Calu3 (cell line): ENCODE results near the gene GRIK3. TPM values are rescaled to one million over a fixed set of nuclear protein-coding genes. Genes with fewer than 3 reads are reported as not detected.

Source experiments
- BruUV-seq: library from RNA; stranded (reverse); fragments of 400-500 nt; replicated peaks from 2 replicates; lab custom pipeline; 2021; lab: Mats Ljungman, UMichigan
- CTCF ChIA-PET: fragments of 300-600 bp; sonication (Branson Sonifier 250); formaldehyde crosslinking; loops from one replicate; lab custom pipeline; 2022; ENCODE audit warnings: antibody characterized with exemption; lab: Charles Lee
- DNase-seq: peaks from one replicate; pipeline ENCODE4 v3.0.0; 2022
- H3K27ac Mint-ChIP-seq: one replicate; pipeline ENCODE4 v1.8.0; 2022; ENCODE audit warnings: mixed read lengths; ENCODE audit not compliant: unreplicated experiment
- H3K27me3 Mint-ChIP-seq: one replicate; pipeline ENCODE4 v1.8.0; 2022; ENCODE audit warnings: mixed read lengths; ENCODE audit not compliant: unreplicated experiment
- H3K36me3 Mint-ChIP-seq: one replicate; pipeline ENCODE4 v1.8.0; 2022; ENCODE audit warnings: mild to moderate bottlenecking, moderate library complexity, mixed read lengths; ENCODE audit not compliant: insufficient read depth, unreplicated experiment
- H3K4me1 Mint-ChIP-seq: one replicate; pipeline ENCODE4 v1.8.0; 2022; ENCODE audit warnings: mild to moderate bottlenecking, low read depth, mixed read lengths; ENCODE audit not compliant: unreplicated experiment
- H3K4me3 Mint-ChIP-seq: one replicate; pipeline ENCODE4 v1.8.0; 2022; ENCODE audit warnings: mild to moderate bottlenecking, low read depth, moderate library complexity, mixed read lengths; ENCODE audit not compliant: unreplicated experiment
- H3K9me3 Mint-ChIP-seq: one replicate; pipeline ENCODE4 v1.8.0; 2022; ENCODE audit warnings: low read depth, mixed read lengths; ENCODE audit not compliant: unreplicated experiment
- CTCF ChIP-seq: fragments of 200-600 bp; IDR thresholded peaks from one replicate; pipeline ENCODE4 v1.8.0; 2022; ENCODE audit warnings: antibody characterized with exemption; ENCODE audit not compliant: unreplicated experiment
- intact Hi-C: fragments of 100-400 bp; cut with micrococcal nuclease; formaldehyde crosslinking; loops from one replicate; pipeline ENCODE4 v1.10.0; 2022; ENCODE audit not compliant: unreplicated experiment
- total RNA-seq: library from RNA; stranded (reverse); gene quantifications from 2 replicates; pipeline ENCODE4 v1.2.3, GENCODE V29; 2022

GRIK3 gene
- total RNA-seq, 1 experiment from 2014 or later = not detected

GRCh38 chr1:36762174-36762573, 272.1 kb downstream of the GRIK3 start:
- no peak for DNase-seq
- no peaks in the 10 kb centered on the region for H3K36me3 Mint-ChIP-seq
- CTCF ChIA-PET = interaction anchor here (0.7 kb wide), 1 partner anchor 155 kb away, joined by 3 read pairs; no protein-coding TSS in a partner anchor
- intact Hi-C loops = no loop called here
- H3K4me3 Mint-ChIP-seq = no peak overlapping the region
- no TSS peak for BruUV-seq
- peaks cover 17% of the 10 kb centered on the region for H3K27me3 Mint-ChIP-seq
- no peak for TF ChIP-seq CTCF
- no peaks in the 10 kb centered on the region for H3K4me1 Mint-ChIP-seq
- H3K27ac Mint-ChIP-seq = no peak overlapping the region
- no peaks in the 10 kb centered on the region for H3K9me3 Mint-ChIP-seq

DNA sequence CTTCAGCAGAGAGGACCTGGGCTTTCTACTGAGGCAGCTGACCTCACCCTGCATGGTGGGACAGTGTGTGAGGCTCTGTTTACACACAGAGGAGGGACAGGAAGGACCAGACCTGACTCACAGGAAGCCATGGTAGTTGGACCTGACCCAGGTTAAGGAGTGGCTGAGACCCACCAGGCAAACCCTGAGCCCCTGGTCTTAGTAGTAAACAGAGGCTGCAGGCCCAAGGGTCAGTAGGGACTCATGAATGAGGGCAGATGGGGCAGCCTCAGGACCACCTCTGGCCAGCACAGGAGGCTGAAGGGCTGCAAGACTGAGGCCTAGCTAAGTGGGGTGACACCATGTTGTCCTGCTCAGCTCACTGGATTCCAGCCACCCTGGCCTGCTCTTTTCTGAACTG, 273.2 kb downstream of the GRIK3 start:
- CTCF ChIA-PET = no interaction called here
- H3K4me1 Mint-ChIP-seq = no peaks in the 10 kb centered on the region
- BruUV-seq = no TSS peak
- TF ChIP-seq CTCF = no peak
- H3K36me3 Mint-ChIP-seq = no peaks in the 10 kb centered on the region
- no peak for DNase-seq
- no peaks in the 10 kb centered on the region for H3K9me3 Mint-ChIP-seq
- H3K27ac Mint-ChIP-seq = no peak overlapping the region
- intact Hi-C loops = no loop called here
- peaks cover 27% of the 10 kb centered on the region for H3K27me3 Mint-ChIP-seq
- H3K4me3 Mint-ChIP-seq = no peak overlapping the region

- Mint-ChIP-seq H3K27ac (no peak overlapping the region), H3K4me1 (no peaks in the 10 kb centered on the region), H3K4me3 (no peak overlapping the region), H3K36me3 (no peaks in the 10 kb centered on the region), H3K9me3 (no peaks in the 10 kb centered on the region), H3K27me3 (peaks cover 28% of the 10 kb centered on the region)
- intact Hi-C loops = no loop called here
- no TSS peak for BruUV-seq
- no peak for DNase-seq
- TF ChIP-seq CTCF = no peak
- CTCF ChIA-PET = interaction anchor here (0.6 kb wide), 1 partner anchor 819 kb away, joined by 6 read pairs; no protein-coding TSS in a partner anchor
Observed at GRCh38 chr1:36760081-36760480, 274.2 kb downstream of the GRIK3 start.

DNA sequence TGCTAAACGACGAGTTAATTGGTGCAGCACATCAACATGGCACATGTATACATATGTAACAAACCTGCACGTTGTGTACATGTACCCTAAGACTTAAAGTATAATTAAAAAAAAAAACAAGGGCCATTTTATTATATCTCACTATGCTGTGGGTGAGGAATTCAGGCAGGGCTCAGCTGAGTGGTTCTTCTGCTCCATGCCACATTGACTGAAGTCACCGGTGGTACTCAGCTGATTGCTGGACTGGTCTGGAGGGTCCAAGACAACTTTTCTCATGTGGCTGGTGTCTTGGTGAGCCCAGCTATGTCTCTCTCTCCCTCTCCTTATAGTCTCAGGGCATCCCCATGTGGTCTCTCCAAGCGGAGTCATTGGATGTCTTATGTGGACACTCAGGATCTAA, 275.0 kb downstream of the GRIK3 start:
- H3K4me3 Mint-ChIP-seq = no peak overlapping the region
- no peak for TF ChIP-seq CTCF
- no peak for DNase-seq
- H3K27ac Mint-ChIP-seq = no peak overlapping the region
- no TSS peak for BruUV-seq
- H3K9me3 Mint-ChIP-seq = no peaks in the 10 kb centered on the region
- H3K27me3 Mint-ChIP-seq = peaks cover 33% of the 10 kb centered on the region
- CTCF ChIA-PET = no interaction called here
- H3K4me1 Mint-ChIP-seq = no peaks in the 10 kb centered on the region
- intact Hi-C loops = no loop called here
- no peaks in the 10 kb centered on the region for H3K36me3 Mint-ChIP-seq
